UCSD-AML1 (cell line): ENCODE measurements around the gene HOXA4.

Experiments used
- DNase-seq: peaks from one replicate; lab custom pipeline; 2025; ENCODE audit not compliant: unreplicated experiment; lab: John Stamatoyannopoulos, UW

HOXA4 gene

GRCh38 chr7:27158436-27159265 lies 28.1 kb upstream of the HOXA4 start:
- peak; percentile 21 for DNase-seq

- peak; percentile 42 for DNase-seq
Measured at GRCh38 chr7:27157702-27158431, 27.3 kb upstream of the HOXA4 start.

GRCh38 chr7:27156916-27157701 lies 26.6 kb upstream of the HOXA4 start:
- peak; percentile 24 for DNase-seq

DNA sequence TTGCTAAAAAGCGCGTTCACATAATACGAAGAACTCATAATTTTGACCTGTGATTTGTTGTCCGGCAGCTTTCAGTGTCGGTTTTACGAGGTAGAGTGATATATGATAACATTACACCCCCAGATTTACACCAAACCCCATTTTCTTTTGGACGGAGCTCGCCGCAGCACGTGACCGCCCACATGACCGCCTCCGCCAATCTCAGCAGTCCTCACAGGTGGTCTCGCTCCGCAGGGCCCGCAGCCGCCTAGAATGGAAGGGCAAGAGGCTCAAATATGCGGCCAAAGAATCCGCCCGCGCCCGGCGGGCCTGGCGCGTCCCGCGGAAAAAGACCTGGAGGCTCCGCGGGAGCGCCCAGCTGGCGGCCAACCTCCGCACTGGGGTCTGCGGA lies 25.9 kb upstream of the HOXA4 start, which contains the start of gene HOXA7:
TSS of gene HOXA7 (minus strand) at position 168 of the 391 bp plus-strand sequence. CDS start at position 38, 130 bp downstream.
- DNase-seq: peak; percentile 43

DNA sequence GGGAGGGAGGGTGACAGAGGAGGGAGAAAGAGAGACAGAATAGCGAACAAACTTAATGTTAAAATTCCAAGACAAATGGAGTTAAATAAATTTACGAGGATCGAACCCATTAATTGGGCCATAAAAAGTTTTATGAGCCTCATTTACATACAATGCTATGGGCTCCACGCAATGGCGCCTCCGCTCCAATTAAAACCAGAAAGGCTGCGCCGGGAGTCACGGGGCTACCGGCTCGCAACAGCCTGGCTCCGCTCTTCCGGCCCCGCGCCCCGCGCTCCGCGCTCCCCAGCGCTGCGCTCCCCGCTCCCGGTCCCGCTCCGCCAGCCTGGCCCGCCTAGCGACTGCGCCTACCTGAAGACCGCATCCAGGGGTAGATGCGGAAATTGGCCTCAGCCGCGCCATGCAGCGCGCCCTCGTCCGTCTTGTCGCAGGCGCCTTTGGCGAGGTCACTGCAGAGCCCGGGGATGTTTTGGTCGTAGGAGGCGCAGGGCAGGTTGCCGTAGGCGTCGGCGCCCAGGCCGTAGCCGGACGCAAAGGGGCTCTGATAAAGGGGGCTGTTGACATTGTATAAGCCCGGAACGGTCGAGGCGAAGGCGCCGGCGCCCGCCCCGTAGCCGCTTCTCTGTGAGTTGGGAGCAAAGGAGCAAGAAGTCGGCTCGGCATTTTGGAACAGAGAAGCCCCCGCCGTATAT lies 25.4 kb upstream of the HOXA4 start:
- DNase-seq: peak; percentile 34

- no peak for DNase-seq
Measured at GRCh38 chr7:27154901-27155815, 24.6 kb upstream of the HOXA4 start.

- DNase-seq: no peak
Measured at GRCh38 chr7:27154369-27154768, 23.8 kb upstream of the HOXA4 start.

- no peak for DNase-seq
Measured at GRCh38 chr7:27153526-27153925, 23.0 kb upstream of the HOXA4 start.

DNA sequence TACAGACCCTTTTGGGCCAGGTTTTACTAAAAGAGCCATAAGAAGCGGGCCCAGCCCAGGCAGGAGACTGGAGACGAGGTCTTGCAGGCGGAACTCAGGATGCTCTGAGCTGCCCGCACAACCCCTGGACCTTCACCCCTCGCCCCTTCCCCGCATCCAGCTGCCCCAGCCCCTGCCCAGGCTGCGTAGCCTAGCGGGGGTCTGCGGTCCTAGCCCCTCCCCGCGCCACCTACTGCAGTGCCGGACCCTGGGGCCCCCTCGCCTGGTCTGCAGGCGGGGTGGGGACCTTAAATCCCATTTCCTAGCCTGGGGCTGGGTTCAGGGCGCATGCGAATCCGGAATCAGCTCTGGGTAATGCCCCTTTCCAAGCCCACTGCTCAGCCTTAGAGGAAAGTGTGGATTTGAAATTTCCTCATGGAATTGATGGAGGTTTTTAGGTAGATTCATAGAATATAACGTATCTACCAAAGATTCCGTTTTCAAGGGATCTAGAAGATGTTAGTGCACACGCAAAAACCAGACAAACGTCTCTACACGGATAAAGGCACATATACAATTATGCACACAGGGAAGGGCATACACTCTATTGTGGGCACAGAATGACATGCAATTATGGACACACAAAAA lies 22.4 kb upstream of the HOXA4 start:
- no peak for DNase-seq

DNA sequence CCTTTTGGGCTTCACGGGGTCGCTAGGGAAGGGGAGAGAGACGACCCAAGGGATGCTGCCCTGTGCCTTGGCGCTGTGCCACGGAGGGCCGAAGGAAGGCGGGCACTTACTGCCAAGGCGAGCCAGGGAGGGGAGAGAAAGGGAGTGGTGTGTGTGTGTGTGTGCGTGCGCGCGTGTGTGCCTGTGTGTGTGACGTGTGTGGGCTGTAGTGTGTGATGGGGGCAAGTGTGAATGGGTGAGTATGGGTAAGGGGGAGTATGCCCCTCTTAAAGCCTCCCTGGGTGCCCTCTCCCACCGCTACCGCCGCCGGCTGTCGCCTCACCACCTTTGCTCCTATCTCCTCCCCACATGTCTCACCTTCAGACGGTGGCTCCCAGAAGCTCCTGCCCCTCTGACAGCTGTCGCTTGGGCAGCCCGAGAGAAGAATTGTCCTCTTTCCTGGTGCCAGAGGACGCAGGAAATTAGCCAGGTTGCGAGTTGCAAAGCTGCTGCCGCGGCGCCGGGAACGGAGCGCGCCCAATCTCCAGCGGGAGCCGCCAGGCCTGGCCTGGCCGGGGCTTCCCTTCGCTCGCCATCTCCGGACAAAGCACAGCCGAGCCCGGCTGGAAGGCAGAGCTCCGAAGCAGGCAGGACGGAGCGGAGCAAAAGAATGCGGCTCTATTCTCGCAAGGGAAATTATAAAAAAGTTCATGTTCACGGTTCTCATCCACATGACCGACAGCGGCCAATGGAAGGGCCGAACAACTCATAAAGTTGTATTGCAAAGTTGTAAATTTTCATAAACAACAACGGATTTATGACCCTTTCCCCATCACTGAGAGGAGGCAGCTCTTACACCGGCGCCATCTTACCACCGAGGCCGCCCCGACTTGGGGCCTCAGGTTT lies 21.6 kb upstream of the HOXA4 start, which contains the start of gene HOXA3:
TSS of gene HOXA3 (minus strand) at position 653 of the 885 bp plus-strand sequence. CDS start 41,943 bp downstream, outside the sequence.
- peak; percentile 37 for DNase-seq

DNA sequence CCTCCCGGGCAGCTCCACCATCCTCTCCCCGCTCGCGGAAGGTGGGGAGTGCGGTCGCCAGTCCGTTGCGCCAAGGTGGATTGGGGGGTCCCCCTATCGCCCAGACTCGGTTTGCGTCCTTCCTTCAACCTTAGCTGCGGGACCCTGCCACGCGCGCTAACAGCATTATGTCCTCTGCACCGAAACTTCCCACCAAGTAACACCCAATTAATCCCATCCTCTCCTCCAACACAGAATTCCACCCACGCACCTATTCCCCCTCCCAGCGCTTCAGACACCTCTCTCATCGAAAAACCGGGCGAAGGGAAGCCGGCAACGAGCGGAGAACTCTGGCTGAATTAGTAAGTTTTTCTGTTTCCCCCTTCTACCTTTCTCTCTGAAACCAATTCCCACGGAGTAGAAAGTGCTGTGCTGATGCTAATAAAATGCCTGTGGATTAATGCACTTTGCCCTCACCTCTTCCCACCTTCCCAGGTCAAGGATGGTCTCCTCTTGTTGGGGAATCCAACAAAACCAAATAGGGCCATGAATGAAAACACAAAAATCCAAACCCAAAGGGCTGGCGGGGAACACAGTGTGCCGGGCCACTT lies 20.9 kb upstream of the HOXA4 start:
- peak; percentile 49 for DNase-seq

- DNase-seq: peak; percentile 70
Measured at GRCh38 chr7:27150568-27151340, 20.2 kb upstream of the HOXA4 start.

- DNase-seq: no peak
Measured at GRCh38 chr7:27149842-27150567, 19.4 kb upstream of the HOXA4 start.

GRCh38 chr7:27148756-27149641 lies 18.4 kb upstream of the HOXA4 start:
- DNase-seq: no peak

GRCh38 chr7:27148031-27148755 lies 17.6 kb upstream of the HOXA4 start:
- no peak for DNase-seq
